WTC11 (cell line): ENCODE data around the gene MAP6. TPM values are rescaled to one million over a fixed set of nuclear protein-coding genes. Genes with fewer than 3 reads are reported as not detected.

Source experiments
- ATAC-seq: fragments of 200-7000 bp; cut with Tn5 transposase; 2 replicates; pipeline ENCODE4 v1.10.0; 2021; ENCODE audit warnings: mild to moderate bottlenecking, moderate library complexity
- CTCF ChIA-PET: fragments of 300-600 bp; sonication (Branson Sonifier 250); formaldehyde crosslinking; loops from one replicate; lab custom pipeline; 2021; ENCODE audit warnings: antibody characterized with exemption; lab: Charles Lee
- POLR2A ChIA-PET: fragments of 350-600 bp; sonication (Branson Sonifier 250); formaldehyde crosslinking; loops from one replicate; lab custom pipeline; 2021; ENCODE audit warnings: antibody characterized with exemption; lab: Charles Lee
- DNase-seq: peaks from one replicate; pipeline ENCODE4 v3.0.0; 2021; ENCODE audit warnings: low spot score
- H3K27ac Mint-ChIP-seq: 2 replicates; pipeline ENCODE4 v1.8.0; 2021; ENCODE audit warnings: mixed read lengths
- H3K27me3 Mint-ChIP-seq: 2 replicates; pipeline ENCODE4 v1.8.0; 2021; ENCODE audit warnings: low read depth, mild to moderate bottlenecking, moderate library complexity, mixed read lengths
- H3K36me3 Mint-ChIP-seq: 2 replicates; pipeline ENCODE4 v1.8.0; 2021; ENCODE audit warnings: mixed read lengths
- H3K4me1 Mint-ChIP-seq: 2 replicates; pipeline ENCODE4 v1.8.0; 2022; ENCODE audit warnings: mixed read lengths
- H3K4me3 Mint-ChIP-seq: 2 replicates; pipeline ENCODE4 v1.8.0; 2021; ENCODE audit warnings: mild to moderate bottlenecking, moderate library complexity, mixed read lengths
- H3K9me3 Mint-ChIP-seq: 2 replicates; pipeline ENCODE4 v1.8.0; 2021; ENCODE audit warnings: mixed read lengths
- AFF4 ChIP-seq: sonication (generic); formaldehyde crosslinking; IDR thresholded peaks from 2 replicates; pipeline ENCODE4 v1.8.1; 2023; ENCODE audit warnings: mild to moderate bottlenecking, missing genetic modification reagents, borderline replicate concordance
- CBFB ChIP-seq: sonication (generic); formaldehyde crosslinking; IDR thresholded peaks from 2 replicates; pipeline ENCODE4 v1.8.1; 2022; ENCODE audit warnings: mild to moderate bottlenecking, low read depth, missing genetic modification reagents
- E2F4 ChIP-seq: sonication (generic); formaldehyde crosslinking; IDR thresholded peaks from 2 replicates; pipeline ENCODE4 v1.8.1; 2022; ENCODE audit warnings: low read depth, mild to moderate bottlenecking, moderate library complexity, missing genetic modification reagents, borderline replicate concordance
- ELF4 ChIP-seq: sonication (generic); formaldehyde crosslinking; IDR thresholded peaks from 2 replicates; pipeline ENCODE4 v1.8.1; 2022; ENCODE audit warnings: low read depth, mild to moderate bottlenecking, moderate library complexity, missing genetic modification reagents
- FOXK1 ChIP-seq: sonication (generic); formaldehyde crosslinking; IDR thresholded peaks from 2 replicates; pipeline ENCODE4 v1.8.0; 2022; ENCODE audit warnings: mild to moderate bottlenecking, moderate library complexity, missing genetic modification reagents
- HMGA2 ChIP-seq: fragments of 250-450 bp; sonication (Bioruptor Pico); IDR thresholded peaks from 2 replicates; pipeline ENCODE4 v1.4.0; 2021; ENCODE audit warnings: mild to moderate bottlenecking, moderate library complexity
- JUN ChIP-seq: sonication (generic); formaldehyde crosslinking; IDR thresholded peaks from 2 replicates; pipeline ENCODE4 v1.8.0; 2023; ENCODE audit warnings: mild to moderate bottlenecking, missing genetic modification reagents
- MYBL2 ChIP-seq: sonication (generic); formaldehyde crosslinking; IDR thresholded peaks from 2 replicates; pipeline ENCODE4 v1.8.1; 2023; ENCODE audit warnings: mild to moderate bottlenecking, moderate library complexity, missing genetic modification reagents
- NFYB ChIP-seq: sonication (generic); formaldehyde crosslinking; conservative IDR thresholded peaks from 2 replicates; pipeline ENCODE4 v1.8.0; 2022; ENCODE audit warnings: low read depth, missing genetic modification reagents
- SP1 ChIP-seq: sonication (generic); formaldehyde crosslinking; conservative IDR thresholded peaks from 2 replicates; pipeline ENCODE4 v1.8.1; 2022; ENCODE audit warnings: missing genetic modification reagents
- ZNF423 ChIP-seq: fragments of 250-450 bp; sonication (Bioruptor Pico); IDR thresholded peaks from 2 replicates; pipeline ENCODE4 v2.1.2; 2022; ENCODE audit warnings: mild to moderate bottlenecking, moderate library complexity
- total RNA-seq: library from RNA; stranded (reverse); gene quantifications from 3 replicates; pipeline ENCODE4 v1.2.3, GENCODE V29; 2021
- TF ChIP-seq, protein P1 (sequence below): fragments of 250-450 bp; sonication (Bioruptor Pico); IDR thresholded peaks from 2 replicates; pipeline ENCODE4 v1.9.0; 2021; ENCODE audit warnings: mild to moderate bottlenecking
- TF ChIP-seq, protein P2 (sequence below): sonication (generic); formaldehyde crosslinking; IDR thresholded peaks from 2 replicates; pipeline ENCODE4 v1.8.1; 2022; ENCODE audit warnings: low read depth, missing genetic modification reagents, borderline replicate concordance
- TF ChIP-seq, protein P3 (sequence below): fragments of 250-450 bp; sonication (Bioruptor Pico); IDR thresholded peaks from 2 replicates; pipeline ENCODE4 v1.8.0; 2021; ENCODE audit warnings: mild to moderate bottlenecking

Gene MAP6
- total RNA-seq, 1 experiment from 2014 or later, result 0.90 TPM

DNA sequence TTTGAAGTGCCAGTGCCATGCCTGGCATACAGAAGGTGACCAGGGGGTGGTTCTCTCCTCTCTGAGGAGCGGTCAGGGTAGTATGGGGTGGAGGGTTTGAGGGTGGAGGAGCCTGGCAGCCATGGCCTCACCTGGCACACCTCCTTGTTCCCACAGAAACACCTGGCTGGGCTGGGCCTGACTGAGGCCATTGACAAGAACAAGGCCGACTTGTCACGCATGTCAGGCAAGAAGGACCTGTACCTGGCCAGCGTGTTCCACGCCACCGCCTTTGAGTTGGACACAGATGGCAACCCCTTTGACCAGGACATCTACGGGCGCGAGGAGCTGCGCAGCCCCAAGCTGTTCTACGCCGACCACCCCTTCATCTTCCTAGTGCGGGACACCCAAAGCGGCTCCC is 97.2 kb downstream of the MAP6 start (continued):
- TF ChIP-seq, protein P1, sequence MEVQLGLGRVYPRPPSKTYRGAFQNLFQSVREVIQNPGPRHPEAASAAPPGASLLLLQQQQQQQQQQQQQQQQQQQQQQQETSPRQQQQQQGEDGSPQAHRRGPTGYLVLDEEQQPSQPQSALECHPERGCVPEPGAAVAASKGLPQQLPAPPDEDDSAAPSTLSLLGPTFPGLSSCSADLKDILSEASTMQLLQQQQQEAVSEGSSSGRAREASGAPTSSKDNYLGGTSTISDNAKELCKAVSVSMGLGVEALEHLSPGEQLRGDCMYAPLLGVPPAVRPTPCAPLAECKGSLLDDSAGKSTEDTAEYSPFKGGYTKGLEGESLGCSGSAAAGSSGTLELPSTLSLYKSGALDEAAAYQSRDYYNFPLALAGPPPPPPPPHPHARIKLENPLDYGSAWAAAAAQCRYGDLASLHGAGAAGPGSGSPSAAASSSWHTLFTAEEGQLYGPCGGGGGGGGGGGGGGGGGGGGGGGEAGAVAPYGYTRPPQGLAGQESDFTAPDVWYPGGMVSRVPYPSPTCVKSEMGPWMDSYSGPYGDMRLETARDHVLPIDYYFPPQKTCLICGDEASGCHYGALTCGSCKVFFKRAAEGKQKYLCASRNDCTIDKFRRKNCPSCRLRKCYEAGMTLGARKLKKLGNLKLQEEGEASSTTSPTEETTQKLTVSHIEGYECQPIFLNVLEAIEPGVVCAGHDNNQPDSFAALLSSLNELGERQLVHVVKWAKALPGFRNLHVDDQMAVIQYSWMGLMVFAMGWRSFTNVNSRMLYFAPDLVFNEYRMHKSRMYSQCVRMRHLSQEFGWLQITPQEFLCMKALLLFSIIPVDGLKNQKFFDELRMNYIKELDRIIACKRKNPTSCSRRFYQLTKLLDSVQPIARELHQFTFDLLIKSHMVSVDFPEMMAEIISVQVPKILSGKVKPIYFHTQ (CRISPR knock-in tag), result no peak
- TF ChIP-seq, protein P2, sequence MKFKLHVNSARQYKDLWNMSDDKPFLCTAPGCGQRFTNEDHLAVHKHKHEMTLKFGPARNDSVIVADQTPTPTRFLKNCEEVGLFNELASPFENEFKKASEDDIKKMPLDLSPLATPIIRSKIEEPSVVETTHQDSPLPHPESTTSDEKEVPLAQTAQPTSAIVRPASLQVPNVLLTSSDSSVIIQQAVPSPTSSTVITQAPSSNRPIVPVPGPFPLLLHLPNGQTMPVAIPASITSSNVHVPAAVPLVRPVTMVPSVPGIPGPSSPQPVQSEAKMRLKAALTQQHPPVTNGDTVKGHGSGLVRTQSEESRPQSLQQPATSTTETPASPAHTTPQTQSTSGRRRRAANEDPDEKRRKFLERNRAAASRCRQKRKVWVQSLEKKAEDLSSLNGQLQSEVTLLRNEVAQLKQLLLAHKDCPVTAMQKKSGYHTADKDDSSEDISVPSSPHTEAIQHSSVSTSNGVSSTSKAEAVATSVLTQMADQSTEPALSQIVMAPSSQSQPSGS (CRISPR knock-in tag), result no peak
- TF ChIP-seq CBFB (CRISPR knock-in tag) (no peak), E2F4 (no peak)
- TF ChIP-seq, protein P3, sequence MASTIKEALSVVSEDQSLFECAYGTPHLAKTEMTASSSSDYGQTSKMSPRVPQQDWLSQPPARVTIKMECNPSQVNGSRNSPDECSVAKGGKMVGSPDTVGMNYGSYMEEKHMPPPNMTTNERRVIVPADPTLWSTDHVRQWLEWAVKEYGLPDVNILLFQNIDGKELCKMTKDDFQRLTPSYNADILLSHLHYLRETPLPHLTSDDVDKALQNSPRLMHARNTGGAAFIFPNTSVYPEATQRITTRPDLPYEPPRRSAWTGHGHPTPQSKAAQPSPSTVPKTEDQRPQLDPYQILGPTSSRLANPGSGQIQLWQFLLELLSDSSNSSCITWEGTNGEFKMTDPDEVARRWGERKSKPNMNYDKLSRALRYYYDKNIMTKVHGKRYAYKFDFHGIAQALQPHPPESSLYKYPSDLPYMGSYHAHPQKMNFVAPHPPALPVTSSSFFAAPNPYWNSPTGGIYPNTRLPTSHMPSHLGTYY (CRISPR knock-in tag), result no peak

DNA sequence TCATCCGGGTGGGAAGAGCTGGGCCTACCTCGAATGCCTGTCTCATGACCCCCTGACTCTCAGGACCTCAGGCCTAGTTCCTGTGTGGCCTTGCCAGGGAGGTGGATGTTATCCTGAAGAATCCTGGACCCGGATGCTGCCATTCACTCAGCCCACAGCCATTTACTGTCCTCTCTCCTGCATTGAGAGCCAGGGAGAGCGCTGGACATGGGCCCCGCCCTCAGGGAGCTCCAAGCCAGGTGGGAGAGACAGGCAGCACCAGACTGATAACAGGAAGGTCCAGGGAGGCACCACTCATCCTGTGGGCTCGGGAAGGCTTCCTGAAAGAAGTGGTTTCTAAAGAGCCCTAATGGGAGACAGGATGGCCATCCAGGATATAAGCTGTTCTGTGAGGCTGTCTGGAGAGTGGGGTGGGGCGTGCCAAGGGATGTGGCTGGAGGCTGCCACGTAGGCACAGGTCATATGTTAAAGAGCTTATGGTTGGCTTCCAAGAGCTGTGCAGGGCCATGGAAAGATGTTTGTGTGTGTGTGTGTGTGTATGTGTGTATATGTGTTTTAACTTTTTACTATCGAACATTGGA is 98.2 kb downstream of the MAP6 start:
- Mint-ChIP-seq H3K27ac (no peak overlapping the region), H3K36me3 (peaks cover 63% of the 10 kb centered on the region), H3K9me3 (no peaks in the 10 kb centered on the region), H3K27me3 (no peaks in the 10 kb centered on the region), H3K4me3 (no peak overlapping the region), H3K4me1 (peaks cover 7% of the 10 kb centered on the region)
- ChIA-PET CTCF (interaction anchor here (1.4 kb wide), 2 partner anchors 14 to 39 kb away, joined by 3 to 5 read pairs; no protein-coding TSS in a partner anchor), POLR2A (interaction anchor here (0.9 to 1.5 kb wide), 3 partner anchors 10 to 27 kb away, joined by 3 to 5 read pairs (median 3); no protein-coding TSS in a partner anchor)
- DNase-seq (no peak), ATAC-seq (no peak)
- TF ChIP-seq NFYB (CRISPR knock-in tag) (no peak), ZNF423 (CRISPR knock-in tag) (no peak), SP1 (CRISPR knock-in tag) (no peak), MYBL2 (no peak), JUN (CRISPR knock-in tag) (no peak), ELF4 (CRISPR knock-in tag) (no peak), AFF4 (CRISPR knock-in tag) (no peak), HMGA2 (no peak), FOXK1 (CRISPR knock-in tag) (no peak)
- TF ChIP-seq, protein P2 (CRISPR knock-in tag), result no peak
- TF ChIP-seq, protein P1 (CRISPR knock-in tag), result no peak
